ENCODE results near the gene RASGRF1.

- TF ChIP-seq POLR2AphosphoS5 (IDR thresholded peaks at IDR 0.05) (no peak), POLR2A (IDR thresholded peaks at IDR 0.05) (no peak)
- TF ChIP-seq, protein P1, sequence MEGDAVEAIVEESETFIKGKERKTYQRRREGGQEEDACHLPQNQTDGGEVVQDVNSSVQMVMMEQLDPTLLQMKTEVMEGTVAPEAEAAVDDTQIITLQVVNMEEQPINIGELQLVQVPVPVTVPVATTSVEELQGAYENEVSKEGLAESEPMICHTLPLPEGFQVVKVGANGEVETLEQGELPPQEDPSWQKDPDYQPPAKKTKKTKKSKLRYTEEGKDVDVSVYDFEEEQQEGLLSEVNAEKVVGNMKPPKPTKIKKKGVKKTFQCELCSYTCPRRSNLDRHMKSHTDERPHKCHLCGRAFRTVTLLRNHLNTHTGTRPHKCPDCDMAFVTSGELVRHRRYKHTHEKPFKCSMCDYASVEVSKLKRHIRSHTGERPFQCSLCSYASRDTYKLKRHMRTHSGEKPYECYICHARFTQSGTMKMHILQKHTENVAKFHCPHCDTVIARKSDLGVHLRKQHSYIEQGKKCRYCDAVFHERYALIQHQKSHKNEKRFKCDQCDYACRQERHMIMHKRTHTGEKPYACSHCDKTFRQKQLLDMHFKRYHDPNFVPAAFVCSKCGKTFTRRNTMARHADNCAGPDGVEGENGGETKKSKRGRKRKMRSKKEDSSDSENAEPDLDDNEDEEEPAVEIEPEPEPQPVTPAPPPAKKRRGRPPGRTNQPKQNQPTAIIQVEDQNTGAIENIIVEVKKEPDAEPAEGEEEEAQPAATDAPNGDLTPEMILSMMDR (IDR thresholded peaks at IDR 0.05) = no peak
Observed at GRCh38 chr15:79083154-79083553, 7.4 kb downstream of the RASGRF1 start.
